Gastroesophageal sphincter (tissue), 3 donors: ENCODE data around the gene UBAC2.

ENCODE experiments used
- POLR2A ChIP-seq, 2 donors: fragments of 450-650 bp; IDR thresholded peaks; one replicate each; pipeline ENCODE4 v1.6.1; 2017; ENCODE audit warnings: antibody characterized with exemption in 2 of 2, mild to moderate bottlenecking in 2 of 2, moderate library complexity in 1 of 2
- TF ChIP-seq, protein P1 (sequence below), 4 experiments: fragments of 200-600 bp in 2 of 4; fragments of 450-650 bp in 2 of 4; sonication (generic) in 1 of 4; IDR thresholded peaks; one replicate each; pipeline ENCODE4 v1.5.1; 2017 to 2019; ENCODE audit warnings: antibody characterized with exemption in 4 of 4, mild to moderate bottlenecking in 2 of 4, moderate library complexity in 2 of 4

DNA sequence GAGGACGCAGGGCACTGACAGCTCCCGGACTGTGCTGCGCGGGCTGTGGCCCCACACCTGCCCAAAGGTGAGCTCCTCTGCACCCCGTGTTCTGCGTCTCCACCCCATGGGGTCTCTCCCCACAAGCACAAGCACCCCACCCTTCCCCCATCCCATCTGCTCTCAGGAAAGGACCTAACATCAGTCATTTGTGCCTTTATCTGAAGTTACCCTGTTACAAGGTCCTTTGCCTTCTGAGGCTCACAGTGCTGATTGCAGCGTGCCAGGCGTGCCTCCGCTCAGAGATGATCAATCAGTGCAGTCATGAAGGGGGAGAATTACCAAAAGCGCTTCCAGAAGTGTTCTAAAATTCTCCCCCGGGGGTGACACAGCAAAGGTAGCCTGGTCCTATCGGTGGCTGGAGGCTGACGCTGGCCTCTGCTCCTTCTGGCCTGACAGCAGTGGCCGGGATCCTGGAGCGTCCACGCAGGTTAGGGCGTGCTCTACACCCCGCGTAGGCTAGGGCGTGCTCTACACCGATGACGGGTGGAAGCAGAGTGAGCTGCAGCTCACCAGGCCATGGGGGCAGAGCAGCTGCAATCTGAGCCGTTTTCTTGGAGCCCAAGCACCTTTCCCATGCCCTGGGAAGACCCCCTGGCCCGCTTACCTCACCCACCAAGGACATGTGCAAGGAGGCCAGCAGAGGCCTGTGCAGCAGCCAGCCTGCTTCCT lies 215.9 kb downstream of the UBAC2 start:
- TF ChIP-seq POLR2A (IDR thresholded peaks at IDR 0.05) = no peak
- TF ChIP-seq, protein P1, sequence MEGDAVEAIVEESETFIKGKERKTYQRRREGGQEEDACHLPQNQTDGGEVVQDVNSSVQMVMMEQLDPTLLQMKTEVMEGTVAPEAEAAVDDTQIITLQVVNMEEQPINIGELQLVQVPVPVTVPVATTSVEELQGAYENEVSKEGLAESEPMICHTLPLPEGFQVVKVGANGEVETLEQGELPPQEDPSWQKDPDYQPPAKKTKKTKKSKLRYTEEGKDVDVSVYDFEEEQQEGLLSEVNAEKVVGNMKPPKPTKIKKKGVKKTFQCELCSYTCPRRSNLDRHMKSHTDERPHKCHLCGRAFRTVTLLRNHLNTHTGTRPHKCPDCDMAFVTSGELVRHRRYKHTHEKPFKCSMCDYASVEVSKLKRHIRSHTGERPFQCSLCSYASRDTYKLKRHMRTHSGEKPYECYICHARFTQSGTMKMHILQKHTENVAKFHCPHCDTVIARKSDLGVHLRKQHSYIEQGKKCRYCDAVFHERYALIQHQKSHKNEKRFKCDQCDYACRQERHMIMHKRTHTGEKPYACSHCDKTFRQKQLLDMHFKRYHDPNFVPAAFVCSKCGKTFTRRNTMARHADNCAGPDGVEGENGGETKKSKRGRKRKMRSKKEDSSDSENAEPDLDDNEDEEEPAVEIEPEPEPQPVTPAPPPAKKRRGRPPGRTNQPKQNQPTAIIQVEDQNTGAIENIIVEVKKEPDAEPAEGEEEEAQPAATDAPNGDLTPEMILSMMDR (IDR thresholded peaks at IDR 0.05) = no peak
